Liver (tissue), 9 donors: ENCODE results near the gene TTC28. TPM values are rescaled to one million over a fixed set of nuclear protein-coding genes. Genes with fewer than 3 reads are reported as not detected.

Experiments
- DNase-seq: peaks from one replicate; pipeline ENCODE4 v3.0.0-alpha.2; 2017; ENCODE audit warnings: low spot score
- H3K27ac ChIP-seq, 2 donors: one replicate each; pipeline ENCODE4 v1.7.0; 2013; ENCODE audit warnings: inconsistent platforms in 2 of 2, low read length in 2 of 2, control low read depth in 1 of 2, low read depth in 1 of 2, mild to moderate bottlenecking in 1 of 2
- H3K27me3 ChIP-seq, 4 donors: one replicate each; pipeline versions ENCODE4 v1.6.1 to v1.7.0; 2013; ENCODE audit warnings: low read length in 3 of 4, inconsistent platforms in 1 of 4, mild to moderate bottlenecking in 1 of 4, moderate library complexity in 1 of 4; ENCODE audit not compliant: control insufficient read depth in 4 of 4, insufficient read depth in 4 of 4
- H3K36me3 ChIP-seq, 4 donors: one replicate each; pipeline versions ENCODE4 v1.6.1 to v1.7.0; 2013; ENCODE audit warnings: low read length in 3 of 4, mild to moderate bottlenecking in 3 of 4, low read depth in 1 of 4, moderate library complexity in 1 of 4; ENCODE audit not compliant: control insufficient read depth in 4 of 4, insufficient read depth in 3 of 4
- H3K4me1 ChIP-seq, 4 donors: one replicate each; pipeline versions ENCODE4 v1.6.1 to v1.7.0; 2013; ENCODE audit warnings: low read length in 3 of 4, mild to moderate bottlenecking in 3 of 4, moderate library complexity in 1 of 4; ENCODE audit not compliant: control insufficient read depth in 4 of 4, insufficient read depth in 4 of 4
- H3K4me3 ChIP-seq, 3 donors: one replicate each; pipeline versions ENCODE4 v1.6.1 to v1.7.0; 2013; ENCODE audit warnings: low read length in 3 of 3, control low read depth in 1 of 3, low read depth in 1 of 3, mild to moderate bottlenecking in 1 of 3
- H3K9ac ChIP-seq, 2 donors: one replicate each; pipeline ENCODE4 v1.7.0; 2013; ENCODE audit warnings: low read length in 2 of 2, mild to moderate bottlenecking in 2 of 2, moderate library complexity in 2 of 2, control low read depth in 1 of 2, low read depth in 1 of 2
- H3K9me3 ChIP-seq, 4 donors: one replicate each; pipeline versions ENCODE4 v1.6.1 to v1.7.0; 2013; ENCODE audit warnings: low read length in 3 of 4; ENCODE audit not compliant: control insufficient read depth in 4 of 4
- EGR1 ChIP-seq, 2 donors: IDR thresholded peaks; 2 replicates each; pipeline ENCODE4 v1.6.1; 2016 to 2018; ENCODE audit warnings: antibody characterized with exemption in 2 of 2, low read depth in 2 of 2
- FOXA1 ChIP-seq: IDR thresholded peaks from 2 replicates; pipeline ENCODE4 v1.6.1; 2016; ENCODE audit warnings: antibody characterized with exemption
- FOXA2 ChIP-seq: IDR thresholded peaks from 2 replicates; pipeline ENCODE4 v1.6.1; 2016; ENCODE audit warnings: antibody characterized with exemption
- GABPA ChIP-seq, 2 donors: IDR thresholded peaks in 1 of 2; conservative IDR thresholded peaks in 1 of 2; 2 replicates each; pipeline ENCODE4 v1.6.1; 2016; ENCODE audit warnings: antibody characterized with exemption in 2 of 2, mild to moderate bottlenecking in 1 of 2, moderate library complexity in 1 of 2
- HNF4A ChIP-seq, 2 donors: conservative IDR thresholded peaks; 2 replicates each; pipeline ENCODE4 v1.6.1; 2016; ENCODE audit warnings: antibody characterized with exemption in 2 of 2, mild to moderate bottlenecking in 2 of 2
- HNF4G ChIP-seq: IDR thresholded peaks from 2 replicates; pipeline ENCODE4 v1.6.1; 2016; ENCODE audit warnings: antibody characterized with exemption
- JUND ChIP-seq, 2 donors: IDR thresholded peaks; 2 replicates each; pipeline ENCODE4 v1.6.1; 2016; ENCODE audit warnings: antibody characterized with exemption in 2 of 2
- NR2F2 ChIP-seq: IDR thresholded peaks from 2 replicates; pipeline ENCODE4 v1.6.1; 2016; ENCODE audit warnings: antibody characterized with exemption
- RAD21 ChIP-seq, 2 donors: IDR thresholded peaks; 2 replicates each; pipeline ENCODE4 v1.6.1; 2016; ENCODE audit warnings: antibody characterized with exemption in 2 of 2, mild to moderate bottlenecking in 2 of 2
- RXRA ChIP-seq, 2 donors: IDR thresholded peaks; 2 replicates each; pipeline ENCODE4 v1.6.1; 2017 to 2018; ENCODE audit warnings: antibody characterized with exemption in 2 of 2, mild to moderate bottlenecking in 1 of 2
- SP1 ChIP-seq: IDR thresholded peaks from 2 replicates; pipeline ENCODE4 v1.6.1; 2018; ENCODE audit warnings: antibody characterized with exemption, mild to moderate bottlenecking
- TAF1 ChIP-seq: conservative IDR thresholded peaks from 2 replicates; pipeline ENCODE4 v1.6.1; 2016; ENCODE audit warnings: antibody characterized with exemption, mild to moderate bottlenecking
- YY1 ChIP-seq: IDR thresholded peaks from 2 replicates; pipeline ENCODE4 v1.6.1; 2016; ENCODE audit warnings: antibody characterized with exemption, mild to moderate bottlenecking
- WGBS: extraction: QIAGEN DNeasy Blood & Tissue Kit; methylation state at CpG from one replicate; pipeline ENCODE4 v1.1.7; 2013; 5-methylcytosine and 5-hydroxymethylcytosine counted together
- polyA plus RNA-seq, 2 donors: library from polyadenylated mRNA; stranded (reverse) in 1 of 2; unstranded in 1 of 2; fragments of 200-250 nt in 1 of 2; fragments of >200 nt in 1 of 2; fragmentation: Nextera tagmentation in 1 of 2; extraction: Ambion mirVana in 1 of 2; gene quantifications; one replicate each; pipeline versions ENCODE4 v1.2.1 to v1.2.3, GENCODE V29; 2013 to 2015
- total RNA-seq, 2 donors: library from RNA; depleted of rRNA; stranded (reverse); fragments of >200 nt; gene quantifications; one replicate each; pipeline ENCODE4 v1.2.3, GENCODE V29; 2014
- TF ChIP-seq, protein P1 (sequence below): IDR thresholded peaks from 2 replicates; pipeline ENCODE4 v1.6.1; 2016; ENCODE audit warnings: antibody characterized with exemption
- TF ChIP-seq, protein P2 (sequence below): IDR thresholded peaks from 2 replicates; pipeline ENCODE4 v1.6.1; 2016; ENCODE audit warnings: antibody characterized with exemption
- TF ChIP-seq, protein P3 (sequence below): IDR thresholded peaks from 2 replicates; pipeline ENCODE4 v1.6.1; 2016; ENCODE audit warnings: antibody characterized with exemption
- TF ChIP-seq, protein P4 (sequence below): fragments of 150-350 bp; IDR thresholded peaks from 2 replicates; pipeline ENCODE4 v1.5.1; 2017; ENCODE audit warnings: improper control_type of control experiment, low read depth, low read length; ENCODE audit not compliant: missing input control
- TF ChIP-seq, protein P5 (sequence below): IDR thresholded peaks from 2 replicates; pipeline ENCODE4 v1.6.1; 2016; ENCODE audit warnings: antibody characterized with exemption, mild to moderate bottlenecking
- donor health status: healthy.
- donor health status: healthy.
- donor health status: healthy.
- donor health status: healthy.
- donor health status: healthy.

Gene TTC28
- total and polyA plus RNA-seq, 4 donors = 4.2 to 19.4 (median 5.9) TPM

DNA sequence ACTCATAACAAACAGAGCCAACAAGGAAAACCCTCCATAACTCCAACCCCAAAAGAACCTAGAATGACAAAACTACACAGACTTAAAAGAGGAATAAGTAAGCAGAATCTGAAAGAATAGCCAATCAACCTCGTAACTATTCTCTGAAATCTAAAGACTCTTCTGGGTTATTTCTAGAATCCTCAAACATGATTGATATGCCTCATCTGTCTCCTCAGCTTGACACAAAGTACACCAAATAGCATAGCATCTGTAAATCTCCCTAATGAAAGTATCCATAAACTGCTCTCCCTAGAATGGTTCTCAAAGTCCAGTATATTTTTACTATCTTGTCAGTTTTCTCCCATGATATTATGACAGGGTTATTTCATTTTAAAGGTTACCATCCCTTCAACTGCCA, 195.0 kb downstream of the TTC28 start:
- Histone ChIP-seq H3K4me3 (no peak overlapping the region), H3K9ac (no peak overlapping the region), H3K4me1 (no peaks in the 10 kb centered on the region), H3K36me3 (no peaks in the 10 kb centered on the region), H3K27me3 (no peaks in the 10 kb centered on the region), H3K27ac (no peak overlapping the region), H3K9me3 (no peaks in the 10 kb centered on the region)
- DNase-seq = no peak
- 96% methylated on average over 1 of the region's 1 CpG for WGBS
- TF ChIP-seq FOXA1 = no peak
- TF ChIP-seq RAD21 (IDR thresholded peaks at IDR 0.05) = no peak
- no peak for TF ChIP-seq FOXA2
- no peak for TF ChIP-seq NR2F2
- TF ChIP-seq, protein P1, sequence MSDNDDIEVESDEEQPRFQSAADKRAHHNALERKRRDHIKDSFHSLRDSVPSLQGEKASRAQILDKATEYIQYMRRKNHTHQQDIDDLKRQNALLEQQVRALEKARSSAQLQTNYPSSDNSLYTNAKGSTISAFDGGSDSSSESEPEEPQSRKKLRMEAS = no peak
- TF ChIP-seq, protein P2, sequence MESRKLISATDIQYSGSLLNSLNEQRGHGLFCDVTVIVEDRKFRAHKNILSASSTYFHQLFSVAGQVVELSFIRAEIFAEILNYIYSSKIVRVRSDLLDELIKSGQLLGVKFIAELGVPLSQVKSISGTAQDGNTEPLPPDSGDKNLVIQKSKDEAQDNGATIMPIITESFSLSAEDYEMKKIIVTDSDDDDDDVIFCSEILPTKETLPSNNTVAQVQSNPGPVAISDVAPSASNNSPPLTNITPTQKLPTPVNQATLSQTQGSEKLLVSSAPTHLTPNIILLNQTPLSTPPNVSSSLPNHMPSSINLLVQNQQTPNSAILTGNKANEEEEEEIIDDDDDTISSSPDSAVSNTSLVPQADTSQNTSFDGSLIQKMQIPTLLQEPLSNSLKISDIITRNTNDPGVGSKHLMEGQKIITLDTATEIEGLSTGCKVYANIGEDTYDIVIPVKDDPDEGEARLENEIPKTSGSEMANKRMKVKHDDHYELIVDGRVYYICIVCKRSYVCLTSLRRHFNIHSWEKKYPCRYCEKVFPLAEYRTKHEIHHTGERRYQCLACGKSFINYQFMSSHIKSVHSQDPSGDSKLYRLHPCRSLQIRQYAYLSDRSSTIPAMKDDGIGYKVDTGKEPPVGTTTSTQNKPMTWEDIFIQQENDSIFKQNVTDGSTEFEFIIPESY = no peak
- TF ChIP-seq, protein P3, sequence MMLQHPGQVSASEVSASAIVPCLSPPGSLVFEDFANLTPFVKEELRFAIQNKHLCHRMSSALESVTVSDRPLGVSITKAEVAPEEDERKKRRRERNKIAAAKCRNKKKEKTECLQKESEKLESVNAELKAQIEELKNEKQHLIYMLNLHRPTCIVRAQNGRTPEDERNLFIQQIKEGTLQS = no peak
- no peak for TF ChIP-seq JUND (IDR thresholded peaks at IDR 0.05)
- TF ChIP-seq, protein P4, sequence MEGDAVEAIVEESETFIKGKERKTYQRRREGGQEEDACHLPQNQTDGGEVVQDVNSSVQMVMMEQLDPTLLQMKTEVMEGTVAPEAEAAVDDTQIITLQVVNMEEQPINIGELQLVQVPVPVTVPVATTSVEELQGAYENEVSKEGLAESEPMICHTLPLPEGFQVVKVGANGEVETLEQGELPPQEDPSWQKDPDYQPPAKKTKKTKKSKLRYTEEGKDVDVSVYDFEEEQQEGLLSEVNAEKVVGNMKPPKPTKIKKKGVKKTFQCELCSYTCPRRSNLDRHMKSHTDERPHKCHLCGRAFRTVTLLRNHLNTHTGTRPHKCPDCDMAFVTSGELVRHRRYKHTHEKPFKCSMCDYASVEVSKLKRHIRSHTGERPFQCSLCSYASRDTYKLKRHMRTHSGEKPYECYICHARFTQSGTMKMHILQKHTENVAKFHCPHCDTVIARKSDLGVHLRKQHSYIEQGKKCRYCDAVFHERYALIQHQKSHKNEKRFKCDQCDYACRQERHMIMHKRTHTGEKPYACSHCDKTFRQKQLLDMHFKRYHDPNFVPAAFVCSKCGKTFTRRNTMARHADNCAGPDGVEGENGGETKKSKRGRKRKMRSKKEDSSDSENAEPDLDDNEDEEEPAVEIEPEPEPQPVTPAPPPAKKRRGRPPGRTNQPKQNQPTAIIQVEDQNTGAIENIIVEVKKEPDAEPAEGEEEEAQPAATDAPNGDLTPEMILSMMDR = no peak
- TF ChIP-seq TAF1 = no peak
- no peak for TF ChIP-seq YY1
- no peak for TF ChIP-seq SP1
- TF ChIP-seq EGR1 (IDR thresholded peaks at IDR 0.05; ENCODE audit: low read depth in 2 of 2) = no peak
- no peak for TF ChIP-seq RXRA (IDR thresholded peaks at IDR 0.05)
- no peak for TF ChIP-seq GABPA (IDR thresholded peaks at IDR 0.05 in 1 of 2, conservative IDR thresholded peaks at IDR 0.05 in 1 of 2)
- TF ChIP-seq, protein P5, sequence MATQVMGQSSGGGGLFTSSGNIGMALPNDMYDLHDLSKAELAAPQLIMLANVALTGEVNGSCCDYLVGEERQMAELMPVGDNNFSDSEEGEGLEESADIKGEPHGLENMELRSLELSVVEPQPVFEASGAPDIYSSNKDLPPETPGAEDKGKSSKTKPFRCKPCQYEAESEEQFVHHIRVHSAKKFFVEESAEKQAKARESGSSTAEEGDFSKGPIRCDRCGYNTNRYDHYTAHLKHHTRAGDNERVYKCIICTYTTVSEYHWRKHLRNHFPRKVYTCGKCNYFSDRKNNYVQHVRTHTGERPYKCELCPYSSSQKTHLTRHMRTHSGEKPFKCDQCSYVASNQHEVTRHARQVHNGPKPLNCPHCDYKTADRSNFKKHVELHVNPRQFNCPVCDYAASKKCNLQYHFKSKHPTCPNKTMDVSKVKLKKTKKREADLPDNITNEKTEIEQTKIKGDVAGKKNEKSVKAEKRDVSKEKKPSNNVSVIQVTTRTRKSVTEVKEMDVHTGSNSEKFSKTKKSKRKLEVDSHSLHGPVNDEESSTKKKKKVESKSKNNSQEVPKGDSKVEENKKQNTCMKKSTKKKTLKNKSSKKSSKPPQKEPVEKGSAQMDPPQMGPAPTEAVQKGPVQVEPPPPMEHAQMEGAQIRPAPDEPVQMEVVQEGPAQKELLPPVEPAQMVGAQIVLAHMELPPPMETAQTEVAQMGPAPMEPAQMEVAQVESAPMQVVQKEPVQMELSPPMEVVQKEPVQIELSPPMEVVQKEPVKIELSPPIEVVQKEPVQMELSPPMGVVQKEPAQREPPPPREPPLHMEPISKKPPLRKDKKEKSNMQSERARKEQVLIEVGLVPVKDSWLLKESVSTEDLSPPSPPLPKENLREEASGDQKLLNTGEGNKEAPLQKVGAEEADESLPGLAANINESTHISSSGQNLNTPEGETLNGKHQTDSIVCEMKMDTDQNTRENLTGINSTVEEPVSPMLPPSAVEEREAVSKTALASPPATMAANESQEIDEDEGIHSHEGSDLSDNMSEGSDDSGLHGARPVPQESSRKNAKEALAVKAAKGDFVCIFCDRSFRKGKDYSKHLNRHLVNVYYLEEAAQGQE = no peak
- TF ChIP-seq HNF4A (conservative IDR thresholded peaks at IDR 0.05) = no peak
- TF ChIP-seq HNF4G = no peak
